Upper lobe of right lung (tissue), 1 donor: ENCODE data around the gene HOXD8. TPM values are rescaled to one million over a fixed set of nuclear protein-coding genes. Genes with fewer than 3 reads are reported as not detected.
A peak's percentile ranks its signal among the peaks of the same experiment; 100 is the strongest.

Experiments
- ATAC-seq: fragments of 200-7000 bp; cut with Tn5 transposase; one replicate; pipeline ENCODE4 v1.9.1; 2020; ENCODE audit warnings: mild to moderate bottlenecking, moderate library complexity
- DNase-seq: peaks from one replicate; pipeline ENCODE4 v3.0.0-alpha.2; 2020
- H3K27ac ChIP-seq: fragments of 200-600 bp; one replicate; pipeline ENCODE4 v1.8.0; 2022
- H3K27me3 ChIP-seq: fragments of 200-600 bp; one replicate; pipeline ENCODE4 v1.8.0; 2022; ENCODE audit warnings: mild to moderate bottlenecking
- H3K36me3 ChIP-seq: fragments of 200-600 bp; one replicate; pipeline ENCODE4 v1.8.0; 2022
- H3K4me1 ChIP-seq: fragments of 200-600 bp; one replicate; pipeline ENCODE4 v1.8.0; 2022
- H3K4me3 ChIP-seq: fragments of 200-600 bp; one replicate; pipeline ENCODE4 v1.8.0; 2022; ENCODE audit warnings: mild to moderate bottlenecking
- H3K9me3 ChIP-seq: fragments of 200-600 bp; one replicate; pipeline ENCODE4 v1.8.0; 2022
- CTCF ChIP-seq: fragments of 200-600 bp; IDR thresholded peaks from one replicate; pipeline ENCODE4 v1.8.0; 2022; ENCODE audit warnings: antibody characterized with exemption
- intact Hi-C: fragments of 100-400 bp; cut with DNase I; formaldehyde crosslinking; loops from one replicate; pipeline ENCODE4 v1.11.0; 2022
- long read RNA-seq: library from polyadenylated mRNA; unstranded; transcript quantifications from one replicate; pipeline ENCODE4 v2.0.0, GENCODE V29; 2021
- total RNA-seq: library from RNA; stranded (reverse); fragmentation: NEBNext Ultra II Directional; extraction: Animal tissue kit (Norgen Biotek cat#: 25700); gene quantifications from one replicate; pipeline ENCODE4 v1.2.1, GENCODE V29; 2021
- donor health status: DM: no; HTN: yes; CAD: no; lungs with severe emphysema.

The HOXD8 gene
- 2.6 TPM for total RNA-seq
- long read RNA-seq = 0 reads

DNA sequence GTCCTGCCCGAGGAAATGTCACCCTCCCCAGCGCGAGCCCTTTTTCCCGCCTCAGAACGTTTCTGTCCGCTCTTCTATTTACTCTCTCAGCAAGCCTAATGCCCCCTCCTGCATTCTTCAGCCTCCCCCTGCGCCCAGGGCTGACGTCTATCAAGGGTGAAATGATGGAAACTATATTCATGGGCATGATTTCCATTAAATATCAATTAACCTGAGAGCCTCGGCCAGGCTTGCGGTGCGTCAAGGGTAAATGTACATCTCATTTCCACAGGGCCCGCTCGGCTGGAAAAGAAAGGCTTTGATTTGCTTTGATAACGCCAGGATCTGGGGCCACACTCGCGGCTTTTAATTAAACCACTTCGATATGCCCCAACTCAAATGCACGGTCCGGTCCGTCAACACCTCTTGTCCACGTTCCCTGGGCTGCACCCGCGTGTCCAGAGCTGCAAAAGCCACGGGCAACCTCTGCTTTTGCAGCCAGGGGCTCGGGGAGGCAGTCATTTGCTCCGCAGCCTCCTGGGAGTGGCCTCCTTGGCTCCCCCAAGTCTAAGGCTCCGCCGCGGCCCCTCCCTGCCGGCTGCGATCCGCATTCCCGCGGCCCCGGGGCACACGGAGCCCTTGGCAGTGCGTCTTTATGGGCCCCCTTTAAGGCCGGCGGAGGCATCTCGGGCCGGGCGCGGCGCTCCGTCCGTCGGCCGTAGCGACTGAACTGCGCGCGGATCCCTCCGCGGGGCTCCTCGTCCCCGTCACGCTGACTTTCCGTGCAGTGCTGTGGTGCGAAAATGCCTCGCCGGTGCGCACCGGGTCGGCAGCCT is at the start of gene HOXD8:
TSS of gene HOXD8 (plus strand) at position 724 of the 815 bp plus-strand sequence. CDS start 662 bp downstream, outside the sequence.
- ATAC-seq = peak; percentile 36
- Histone ChIP-seq H3K4me3 (peak within 1 kb of the TSS; percentile 26), H3K27ac (no peak within 1 kb of the TSS), H3K36me3 (no peaks in the 10 kb centered on the region), H3K4me1 (peaks cover 4% of the 10 kb centered on the region), H3K9me3 (no peaks in the 10 kb centered on the region), H3K27me3 (peaks cover 96% of the 10 kb centered on the region)
- intact Hi-C loops = loop anchor here (5.0 kb wide), 1 partner anchor 508 kb away; no protein-coding TSS in a partner anchor
- DNase-seq = peak; percentile 57
- no peak for TF ChIP-seq CTCF

DNA sequence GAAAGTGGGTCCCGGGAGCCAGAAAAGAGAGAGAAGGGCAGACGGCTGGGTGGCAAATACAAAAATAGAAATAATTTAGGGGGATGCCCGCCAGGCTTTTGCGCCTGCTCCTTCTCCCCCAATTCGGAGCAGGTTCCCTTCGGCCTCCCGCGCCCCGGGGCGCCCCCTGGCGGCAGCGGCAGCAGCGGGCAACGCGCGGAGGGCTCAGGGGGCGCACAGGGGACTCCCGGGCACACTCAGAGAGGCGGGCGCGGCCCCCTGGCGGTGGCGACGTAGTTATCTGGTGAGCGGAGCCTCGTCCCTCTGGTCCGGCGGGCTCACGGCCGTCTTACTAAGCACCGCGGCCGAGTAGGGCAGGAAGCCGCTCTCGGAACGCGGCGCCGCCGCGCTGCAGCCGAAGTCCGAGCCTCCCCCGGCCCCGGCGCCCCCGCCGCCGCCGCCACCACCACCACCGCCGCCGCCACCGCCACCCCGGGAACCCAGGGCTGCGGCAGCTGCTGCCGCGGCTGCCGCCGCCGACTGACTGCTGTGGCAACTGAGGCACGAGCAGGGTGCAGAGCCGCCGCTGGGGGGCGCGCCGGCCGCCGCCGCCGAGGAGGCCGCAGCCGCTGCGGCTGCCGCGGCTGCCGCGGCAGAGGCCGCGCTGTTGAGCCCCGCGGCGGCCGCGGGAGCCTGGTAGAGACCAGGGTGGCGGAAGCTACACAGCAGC is 49.5 kb upstream of the HOXD8 start:
- H3K4me1 ChIP-seq = no peaks in the 10 kb centered on the region
- H3K27me3 ChIP-seq = peaks cover 97% of the 10 kb centered on the region
- no peak for ATAC-seq
- no peak overlapping the region for H3K4me3 ChIP-seq
- H3K27ac ChIP-seq = no peak overlapping the region
- H3K36me3 ChIP-seq = no peaks in the 10 kb centered on the region
- intact Hi-C loops = no loop called here
- DNase-seq = peak; percentile 63
- peak; percentile 49 for TF ChIP-seq CTCF
- no peaks in the 10 kb centered on the region for H3K9me3 ChIP-seq

DNA sequence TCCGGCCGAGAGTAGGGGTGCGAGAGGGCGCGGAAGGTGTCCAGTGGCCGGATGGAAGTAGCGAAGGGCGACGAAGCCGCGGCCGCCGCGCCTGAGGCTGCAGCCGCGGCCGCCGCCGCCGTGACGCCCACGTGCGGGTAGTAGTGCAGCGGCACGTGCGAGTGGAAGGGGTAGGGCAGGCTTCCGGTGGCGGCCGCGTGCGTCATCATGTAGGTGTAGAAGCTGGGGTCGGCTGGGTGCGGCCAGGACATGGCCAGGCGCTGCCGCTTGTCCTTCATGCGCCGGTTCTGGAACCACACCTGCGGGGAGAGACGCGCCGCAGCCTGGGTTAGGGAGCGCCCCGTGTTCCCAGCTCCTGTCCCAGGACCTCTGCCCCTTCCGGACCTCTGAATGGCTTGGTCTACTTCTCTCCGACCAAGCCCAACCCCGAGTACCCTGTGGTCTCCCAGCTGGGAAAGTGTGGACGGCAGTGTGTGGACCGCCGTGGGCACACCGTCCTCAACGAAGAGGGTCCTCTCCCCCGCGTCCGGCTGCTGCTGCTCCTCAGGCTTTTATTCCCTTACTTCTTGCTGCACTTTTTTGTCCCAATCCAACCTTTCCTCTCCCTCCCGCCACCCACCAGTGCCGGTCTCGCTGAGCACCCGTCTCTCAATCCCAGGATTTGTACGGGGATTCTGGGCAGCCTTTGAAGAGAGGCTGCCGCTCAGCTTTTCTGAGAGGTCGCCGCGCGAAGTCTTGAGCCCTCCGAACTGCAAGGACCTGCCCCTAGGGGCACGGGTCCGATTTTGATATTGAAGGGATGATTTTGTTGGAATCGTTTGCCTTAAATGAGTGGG is 48.7 kb upstream of the HOXD8 start:
- H3K9me3 ChIP-seq = no peaks in the 10 kb centered on the region
- H3K4me3 ChIP-seq = no peak overlapping the region
- no peak overlapping the region for H3K27ac ChIP-seq
- no peak for ATAC-seq
- no peaks in the 10 kb centered on the region for H3K4me1 ChIP-seq
- intact Hi-C loops = no loop called here
- peaks cover 97% of the 10 kb centered on the region for H3K27me3 ChIP-seq
- TF ChIP-seq CTCF = no peak
- DNase-seq = no peak
- no peaks in the 10 kb centered on the region for H3K36me3 ChIP-seq

- ATAC-seq = no peak
Measured at GRCh38 chr2:176081376-176081836, 48.1 kb upstream of the HOXD8 start.

More at GRCh38 chr2:176081376-176081836, 48.1 kb upstream of the HOXD8 start:
- no peak for TF ChIP-seq CTCF
- H3K4me3 ChIP-seq = no peak overlapping the region
- intact Hi-C loops = no loop called here
- H3K4me1 ChIP-seq = no peaks in the 10 kb centered on the region
- no peaks in the 10 kb centered on the region for H3K9me3 ChIP-seq
- DNase-seq = no peak
- H3K36me3 ChIP-seq = no peaks in the 10 kb centered on the region
- H3K27ac ChIP-seq = no peak overlapping the region
- H3K27me3 ChIP-seq = peaks cover 97% of the 10 kb centered on the region
